HL-60 (cell line): ENCODE results near the gene MED13L.
"Not testable (repeated sequence)": the region's sequence is repeated elsewhere in the genome, so short reads cannot be mapped to it uniquely, and the experiment has no call there.

Source experiments
- DNase-seq, 2 experiments: peaks; one replicate each; pipeline ENCODE4 v3.0.0-alpha.2; 2010 to 2020; ENCODE audit warnings: low read depth in 1 of 2, low spot score in 1 of 2
- H3K27ac ChIP-seq: fragments of 250-450 bp; sonication (Bioruptor Pico); replicated peaks from 2 replicates; pipeline ENCODE4 v1.5.1; 2020; ENCODE audit warnings: mild to moderate bottlenecking, moderate library complexity
- H3K27me3 ChIP-seq: fragments of 250-450 bp; sonication (Bioruptor Pico); 2 replicates; pipeline ENCODE4 v1.5.1; 2021; ENCODE audit warnings: mild to moderate bottlenecking, moderate library complexity; ENCODE audit not compliant: insufficient read depth, poor library complexity, severe bottlenecking
- H3K4me3 ChIP-seq: replicated peaks from 2 replicates; pipeline ENCODE4 v1.5.1; 2011; ENCODE audit warnings: mild to moderate bottlenecking, control low read depth, low read length; ENCODE audit not compliant: insufficient read depth
- GABPA ChIP-seq: IDR thresholded peaks from 2 replicates; pipeline ENCODE4 v1.6.1; 2012; ENCODE audit warnings: low read depth
- POLR2AphosphoS5 ChIP-seq: IDR thresholded peaks from 2 replicates; pipeline ENCODE4 v1.6.1; 2012; ENCODE audit warnings: low read depth
- SPI1 ChIP-seq: IDR thresholded peaks from 2 replicates; pipeline ENCODE4 v1.6.1; 2012; ENCODE audit warnings: low read depth, mild to moderate bottlenecking, borderline replicate concordance
- TF ChIP-seq, protein P1 (sequence below): IDR thresholded peaks from 2 replicates; pipeline ENCODE4 v1.6.1; 2012; ENCODE audit warnings: low read depth; ENCODE audit not compliant: insufficient replicate concordance
- TF ChIP-seq, protein P2 (sequence below): IDR thresholded peaks from one replicate; pipeline ENCODE4 v1.5.1; 2011; ENCODE audit warnings: low read length, control low read depth, inconsistent platforms; ENCODE audit not compliant: insufficient read depth

Gene MED13L

DNA sequence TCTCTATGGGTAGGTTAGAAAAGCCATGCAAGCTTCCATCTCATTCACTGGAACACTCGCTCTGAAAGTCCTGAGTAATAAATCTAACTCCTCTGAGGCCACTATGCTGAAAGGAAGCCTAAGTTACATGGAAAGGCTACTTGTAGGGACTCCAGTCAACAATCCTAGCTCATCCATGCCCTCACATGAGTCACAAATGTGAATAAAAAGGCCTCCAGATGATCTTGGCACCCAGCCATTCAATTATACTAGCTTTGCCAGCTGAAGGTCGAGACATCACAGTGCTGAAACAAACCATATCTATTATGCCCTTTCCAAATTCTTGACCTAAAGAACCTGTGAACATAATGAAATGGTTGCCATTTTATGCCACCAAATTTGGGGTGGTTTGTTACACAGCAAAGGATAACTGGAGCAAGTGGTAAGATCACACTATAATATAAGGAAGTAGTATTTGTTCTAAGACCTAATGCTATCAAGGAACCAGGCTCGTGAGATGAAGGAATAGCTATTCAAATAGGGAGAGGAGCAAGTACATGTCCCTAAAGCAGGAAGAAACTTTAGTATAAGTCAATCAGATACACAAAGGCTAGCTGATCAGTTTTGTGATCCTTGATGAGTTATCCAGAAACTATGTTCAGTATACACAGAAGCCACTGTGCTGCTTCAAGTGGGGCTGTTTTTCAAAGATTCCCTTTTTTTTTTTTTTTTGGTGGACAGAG lies 142.1 kb downstream of the MED13L start:
- DNase-seq: no peak
- H3K27me3 ChIP-seq: no peaks in the 10 kb centered on the region
- no peak overlapping the region for H3K27ac ChIP-seq
- no peak overlapping the region for H3K4me3 ChIP-seq
- TF ChIP-seq POLR2AphosphoS5 (no peak), GABPA (no peak), SPI1 (no peak)
- TF ChIP-seq, protein P1, sequence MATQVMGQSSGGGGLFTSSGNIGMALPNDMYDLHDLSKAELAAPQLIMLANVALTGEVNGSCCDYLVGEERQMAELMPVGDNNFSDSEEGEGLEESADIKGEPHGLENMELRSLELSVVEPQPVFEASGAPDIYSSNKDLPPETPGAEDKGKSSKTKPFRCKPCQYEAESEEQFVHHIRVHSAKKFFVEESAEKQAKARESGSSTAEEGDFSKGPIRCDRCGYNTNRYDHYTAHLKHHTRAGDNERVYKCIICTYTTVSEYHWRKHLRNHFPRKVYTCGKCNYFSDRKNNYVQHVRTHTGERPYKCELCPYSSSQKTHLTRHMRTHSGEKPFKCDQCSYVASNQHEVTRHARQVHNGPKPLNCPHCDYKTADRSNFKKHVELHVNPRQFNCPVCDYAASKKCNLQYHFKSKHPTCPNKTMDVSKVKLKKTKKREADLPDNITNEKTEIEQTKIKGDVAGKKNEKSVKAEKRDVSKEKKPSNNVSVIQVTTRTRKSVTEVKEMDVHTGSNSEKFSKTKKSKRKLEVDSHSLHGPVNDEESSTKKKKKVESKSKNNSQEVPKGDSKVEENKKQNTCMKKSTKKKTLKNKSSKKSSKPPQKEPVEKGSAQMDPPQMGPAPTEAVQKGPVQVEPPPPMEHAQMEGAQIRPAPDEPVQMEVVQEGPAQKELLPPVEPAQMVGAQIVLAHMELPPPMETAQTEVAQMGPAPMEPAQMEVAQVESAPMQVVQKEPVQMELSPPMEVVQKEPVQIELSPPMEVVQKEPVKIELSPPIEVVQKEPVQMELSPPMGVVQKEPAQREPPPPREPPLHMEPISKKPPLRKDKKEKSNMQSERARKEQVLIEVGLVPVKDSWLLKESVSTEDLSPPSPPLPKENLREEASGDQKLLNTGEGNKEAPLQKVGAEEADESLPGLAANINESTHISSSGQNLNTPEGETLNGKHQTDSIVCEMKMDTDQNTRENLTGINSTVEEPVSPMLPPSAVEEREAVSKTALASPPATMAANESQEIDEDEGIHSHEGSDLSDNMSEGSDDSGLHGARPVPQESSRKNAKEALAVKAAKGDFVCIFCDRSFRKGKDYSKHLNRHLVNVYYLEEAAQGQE: no peak
- TF ChIP-seq, protein P2, sequence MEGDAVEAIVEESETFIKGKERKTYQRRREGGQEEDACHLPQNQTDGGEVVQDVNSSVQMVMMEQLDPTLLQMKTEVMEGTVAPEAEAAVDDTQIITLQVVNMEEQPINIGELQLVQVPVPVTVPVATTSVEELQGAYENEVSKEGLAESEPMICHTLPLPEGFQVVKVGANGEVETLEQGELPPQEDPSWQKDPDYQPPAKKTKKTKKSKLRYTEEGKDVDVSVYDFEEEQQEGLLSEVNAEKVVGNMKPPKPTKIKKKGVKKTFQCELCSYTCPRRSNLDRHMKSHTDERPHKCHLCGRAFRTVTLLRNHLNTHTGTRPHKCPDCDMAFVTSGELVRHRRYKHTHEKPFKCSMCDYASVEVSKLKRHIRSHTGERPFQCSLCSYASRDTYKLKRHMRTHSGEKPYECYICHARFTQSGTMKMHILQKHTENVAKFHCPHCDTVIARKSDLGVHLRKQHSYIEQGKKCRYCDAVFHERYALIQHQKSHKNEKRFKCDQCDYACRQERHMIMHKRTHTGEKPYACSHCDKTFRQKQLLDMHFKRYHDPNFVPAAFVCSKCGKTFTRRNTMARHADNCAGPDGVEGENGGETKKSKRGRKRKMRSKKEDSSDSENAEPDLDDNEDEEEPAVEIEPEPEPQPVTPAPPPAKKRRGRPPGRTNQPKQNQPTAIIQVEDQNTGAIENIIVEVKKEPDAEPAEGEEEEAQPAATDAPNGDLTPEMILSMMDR: no peak

DNA sequence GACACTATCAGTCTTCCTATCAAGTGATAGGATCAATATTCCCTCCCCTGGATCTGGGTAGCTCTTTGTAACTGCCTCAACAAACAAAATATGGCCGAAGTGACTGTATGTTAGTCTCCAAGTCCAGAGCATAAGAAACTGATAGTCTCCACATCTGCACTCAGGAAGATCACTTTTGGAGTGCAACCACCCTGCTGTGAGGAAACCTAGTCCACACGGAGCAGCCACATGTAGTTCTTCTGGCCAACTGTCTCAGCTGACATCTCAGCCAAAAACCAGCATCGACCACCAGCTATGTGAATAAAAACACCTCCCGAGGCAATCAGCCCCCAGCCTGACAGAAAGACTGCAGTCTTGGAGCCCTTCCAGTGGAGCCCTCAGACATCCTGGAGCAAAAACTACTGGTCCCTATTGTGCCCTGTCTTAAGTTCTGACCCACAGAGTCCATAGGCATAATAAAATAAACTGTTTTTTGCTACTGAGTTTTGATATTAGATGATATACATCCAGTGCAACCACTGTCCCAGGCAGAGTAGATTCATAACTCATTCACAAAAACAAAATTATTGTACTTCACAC lies 143.8 kb downstream of the MED13L start:
- DNase-seq: peak in 1 of 2 experiments; percentile 29
- Histone ChIP-seq H3K27ac (peak overlapping the region; percentile 18; the same call in 1 of the 2 replicates), H3K27me3 (no peaks in the 10 kb centered on the region), H3K4me3 (no peak overlapping the region)
- TF ChIP-seq, protein P2: no peak
- TF ChIP-seq, protein P1: no peak
- no peak for TF ChIP-seq GABPA
- TF ChIP-seq POLR2AphosphoS5: no peak
- no peak for TF ChIP-seq SPI1

DNA sequence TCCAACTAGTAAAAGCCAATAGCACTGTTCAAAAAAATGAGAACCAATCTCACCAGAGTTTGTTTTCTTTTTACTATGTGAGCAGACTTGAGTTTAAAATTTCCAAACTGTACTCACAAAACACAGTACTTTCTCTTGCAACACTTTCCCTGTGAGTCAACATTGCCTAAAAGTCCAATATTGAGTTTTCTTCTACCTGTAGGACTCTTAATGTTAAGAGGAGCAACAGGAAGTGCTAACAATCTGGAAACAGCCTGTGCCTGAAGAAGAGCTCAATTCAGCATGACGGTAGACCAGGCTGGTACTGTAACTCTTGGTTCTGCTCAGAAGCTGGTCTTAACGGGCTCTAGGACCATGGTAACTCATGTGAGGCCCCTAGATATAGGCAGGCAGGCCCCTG lies 144.3 kb downstream of the MED13L start:
- Histone ChIP-seq H3K27me3 (no peaks in the 10 kb centered on the region), H3K27ac (no peak overlapping the region; the same call in 1 of the 2 replicates), H3K4me3 (no peak overlapping the region)
- DNase-seq: peak; percentile 60 to 63
- peak; percentile 52; the same call in 1 of the 2 replicates for TF ChIP-seq SPI1
- TF ChIP-seq, protein P2: no peak

DNA sequence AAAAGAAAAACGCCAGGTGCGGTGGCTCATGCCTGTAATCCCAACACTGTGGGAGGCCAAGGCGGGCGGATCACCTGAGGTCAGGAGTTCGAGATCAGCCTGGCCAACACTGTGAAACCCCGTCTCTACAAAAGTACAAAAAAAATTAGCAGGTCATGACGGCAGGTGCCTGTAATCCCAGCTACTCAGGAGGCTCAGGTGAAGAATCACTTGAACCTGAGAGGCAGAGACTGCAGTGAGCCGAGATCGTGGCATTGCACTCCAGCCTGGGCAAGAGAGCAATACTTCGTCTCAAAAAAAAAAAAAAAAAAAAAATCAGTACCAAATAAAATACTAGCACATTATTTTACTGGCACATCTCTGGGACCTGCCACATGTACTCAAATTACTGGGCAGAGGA lies 145.5 kb downstream of the MED13L start:
- not testable (repeated sequence) for DNase-seq, H3K27me3 ChIP-seq, H3K27ac ChIP-seq, H3K4me3 ChIP-seq
